Midbrain (tissue), 1 donor: ENCODE measurements around the gene DYNLT2.

Source experiments
- DNase-seq: peaks from one replicate; lab custom pipeline; 2025; lab: John Stamatoyannopoulos, UW

The DYNLT2 gene

DNA sequence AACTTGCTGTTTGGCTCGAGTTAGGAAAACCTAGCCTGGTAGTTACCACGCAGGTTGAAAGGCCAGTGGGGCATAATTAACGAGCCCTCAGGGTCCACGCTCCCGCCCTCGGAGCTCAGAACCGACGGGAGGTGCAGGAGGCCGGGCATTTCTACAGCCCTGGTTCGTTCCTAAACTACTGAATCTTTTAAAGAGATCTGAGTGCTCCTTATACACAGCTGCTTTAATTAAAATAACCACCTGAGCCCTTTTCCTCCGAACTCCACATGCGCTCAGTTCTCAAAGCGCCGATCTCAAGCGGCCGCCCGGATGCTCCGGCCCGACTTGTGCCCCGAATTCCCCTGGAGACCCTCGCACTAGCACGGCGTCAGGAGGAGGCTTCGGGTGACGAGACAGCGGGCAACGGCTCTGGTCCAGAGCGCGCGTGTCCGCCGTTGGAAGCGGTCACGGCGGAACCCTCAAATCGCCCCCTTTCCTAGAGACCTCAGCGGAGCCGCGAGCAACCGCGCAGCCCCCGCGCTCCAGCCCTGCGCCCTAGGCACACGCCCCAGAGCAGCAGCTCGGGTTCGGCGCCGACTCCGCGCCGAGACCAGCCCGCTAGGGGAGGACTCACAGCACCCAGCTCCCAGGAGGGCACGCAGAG lies 49.9 kb downstream of the DYNLT2 start:
- DNase-seq, result peak; percentile 60

GRCh38 chr6:169700296-169700695 lies 51.1 kb downstream of the DYNLT2 start:
- no peak for DNase-seq

- DNase-seq, result peak; percentile 2
Measured at GRCh38 chr6:169697115-169697514, 54.3 kb downstream of the DYNLT2 start.

DNA sequence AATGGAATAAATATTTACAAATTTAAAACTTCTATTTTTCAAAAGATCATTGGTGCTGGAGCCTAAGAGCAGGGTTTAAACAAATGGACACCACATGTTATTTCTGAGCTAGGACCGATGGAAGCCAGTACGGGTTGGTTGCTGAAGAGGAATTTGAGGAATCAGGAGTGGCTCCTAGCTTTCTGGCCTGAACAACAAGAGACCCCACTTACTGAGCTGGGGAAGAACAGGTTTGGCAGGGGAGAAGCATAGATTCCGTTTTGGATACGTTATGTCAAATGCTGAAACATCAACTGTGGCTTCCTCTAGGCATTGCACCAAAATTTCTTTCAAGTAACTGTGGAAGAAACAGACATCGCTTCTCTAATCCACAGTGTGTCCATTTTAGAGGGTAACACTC lies 56.2 kb downstream of the DYNLT2 start:
- DNase-seq, result no peak

GRCh38 chr6:169692516-169692915 lies 58.9 kb downstream of the DYNLT2 start:
- no peak for DNase-seq

GRCh38 chr6:169691260-169691659 lies 60.1 kb downstream of the DYNLT2 start:
- DNase-seq, result no peak
